Upper lobe of left lung (tissue), 6 donors: Measurements from ENCODE around the gene LUZP1. TPM values are rescaled to one million over a fixed set of nuclear protein-coding genes. Genes with fewer than 3 reads are reported as not detected.
"Not testable (repeated sequence)": the region's sequence is repeated elsewhere in the genome, so short reads cannot be mapped to it uniquely, and the experiment has no call there.

Experiments used
- ATAC-seq, 2 donors: fragments of 200-7000 bp; cut with Tn5 transposase; one replicate each; pipeline ENCODE4 v1.9.1; 2022; ENCODE audit warnings: mild to moderate bottlenecking in 2 of 2, moderate library complexity in 2 of 2; ENCODE audit not compliant: low FRiP score in 2 of 2
- DNase-seq, 2 donors: peaks; one replicate each; pipeline ENCODE4 v3.0.0-alpha.2; 2019 to 2020
- H3K27ac ChIP-seq, 4 donors: fragments of 200-600 bp; sonication (generic); one replicate each; pipeline ENCODE4 v1.5.1; 2016 to 2019
- H3K27me3 ChIP-seq, 4 donors: fragments of 200-600 bp; sonication (generic); one replicate each; pipeline ENCODE4 v1.5.1; 2017 to 2019
- H3K36me3 ChIP-seq, 4 donors: fragments of 200-600 bp; sonication (generic); one replicate each; pipeline ENCODE4 v1.5.1; 2016 to 2019
- H3K4me1 ChIP-seq, 4 donors: fragments of 200-600 bp; sonication (generic); one replicate each; pipeline ENCODE4 v1.5.1; 2018 to 2019
- H3K4me3 ChIP-seq, 4 donors: fragments of 200-600 bp; sonication (generic); one replicate each; pipeline ENCODE4 v1.5.1; 2017 to 2019; ENCODE audit warnings: mild to moderate bottlenecking in 2 of 4, moderate library complexity in 1 of 4
- H3K9me3 ChIP-seq, 4 donors: fragments of 200-600 bp; sonication (generic); one replicate each; pipeline ENCODE4 v1.5.1; 2018 to 2019
- CTCF ChIP-seq, 6 experiments: fragments of 450-650 bp in 4 of 6; fragments of 200-600 bp in 2 of 6; sonication (generic) in 2 of 6; IDR thresholded peaks; one replicate each; pipeline ENCODE4 v1.5.1; 2016 to 2019; ENCODE audit warnings: antibody characterized with exemption in 6 of 6
- EP300 ChIP-seq, 4 donors: sonication (generic); formaldehyde crosslinking; IDR thresholded peaks; one replicate each; pipeline ENCODE4 v1.5.1; 2017; ENCODE audit warnings: antibody characterized with exemption in 4 of 4, control low read depth in 2 of 4
- POLR2A ChIP-seq, 4 donors: fragments of 450-650 bp; IDR thresholded peaks; one replicate each; pipeline ENCODE4 v1.5.1; 2016 to 2017; ENCODE audit warnings: antibody characterized with exemption in 4 of 4, mild to moderate bottlenecking in 2 of 4
- POLR2AphosphoS5 ChIP-seq, 2 donors: sonication (generic); formaldehyde crosslinking; IDR thresholded peaks; one replicate each; pipeline ENCODE4 v1.5.1; 2017; ENCODE audit warnings: antibody characterized with exemption in 2 of 2
- WGBS, 2 donors: methylation state at CpG; one replicate each; pipeline ENCODE4 v1.1.5; 2017 to 2018; 5-methylcytosine and 5-hydroxymethylcytosine counted together
- total RNA-seq, 6 donors: library from RNA; depleted of rRNA in 4 of 6; stranded (reverse); fragments of >200 nt in 4 of 6; gene quantifications; one replicate each; pipeline versions ENCODE4 v1.1.0 to v1.2.1, GENCODE V29; 2016 to 2021
- donor health status: DM: no; HTN: no; CAD: no; lungs with moderate emphysema.
- donor health status: DM: no; HTN: yes; CAD: no; lungs with severe emphysema.

LUZP1 gene
- total RNA-seq, 6 donors from 2014 or later, result 12.6 to 33.0 (median 21.2) TPM

GRCh38 chr1:23210351-23210785 lies 41.7 kb upstream of the LUZP1 start:
- Histone ChIP-seq H3K4me3 (no peak overlapping the region), H3K9me3 (no peaks in the 10 kb centered on the region), H3K27ac (no peak overlapping the region), H3K36me3 (no peaks in the 10 kb centered on the region), H3K4me1 (no peaks in the 10 kb centered on the region), H3K27me3 (peaks cover 0 to under 1% (median 0%) of the 10 kb centered on the region in 4 donors)
- no peak for ATAC-seq
- 39 to 56% methylated on average over 2 to 6 of the region's 6 CpGs for WGBS, 2 donors
- DNase-seq, result no peak
- TF ChIP-seq CTCF (IDR thresholded peaks at IDR 0.05), result no peak

GRCh38 chr1:23209770-23210169 lies 41.1 kb upstream of the LUZP1 start:
- WGBS, 2 donors, result 68 to 70% methylated on average over 4 of the region's 4 CpGs
- Histone ChIP-seq H3K4me1 (no peaks in the 10 kb centered on the region), H3K27ac (no peak overlapping the region), H3K4me3 (no peak overlapping the region), H3K36me3 (no peaks in the 10 kb centered on the region), H3K27me3 (no peaks in the 10 kb centered on the region), H3K9me3 (no peaks in the 10 kb centered on the region)
- TF ChIP-seq POLR2AphosphoS5 (IDR thresholded peaks at IDR 0.05) (no peak), EP300 (IDR thresholded peaks at IDR 0.05) (no peak), CTCF (IDR thresholded peaks at IDR 0.05) (no peak), POLR2A (IDR thresholded peaks at IDR 0.05) (no peak)
- ATAC-seq (no peak), DNase-seq (no peak)

GRCh38 chr1:23208527-23208926 lies 39.9 kb upstream of the LUZP1 start:
- TF ChIP-seq POLR2AphosphoS5 (IDR thresholded peaks at IDR 0.05) (no peak), CTCF (IDR thresholded peaks at IDR 0.05) (no peak), EP300 (IDR thresholded peaks at IDR 0.05) (no peak), POLR2A (IDR thresholded peaks at IDR 0.05) (no peak)
- Histone ChIP-seq H3K27ac (no peak overlapping the region), H3K9me3 (no peaks in the 10 kb centered on the region), H3K4me3 (no peak overlapping the region), H3K27me3 (no peaks in the 10 kb centered on the region), H3K36me3 (no peaks in the 10 kb centered on the region), H3K4me1 (no peaks in the 10 kb centered on the region)
- WGBS, 2 donors, result 91 to 94% methylated on average over 2 of the region's 2 CpGs
- DNase-seq, result no peak
- ATAC-seq, result no peak

- not testable (repeated sequence) for ATAC-seq, DNase-seq, H3K27ac ChIP-seq, H3K9me3 ChIP-seq, H3K4me3 ChIP-seq, H3K27me3 ChIP-seq, H3K36me3 ChIP-seq, H3K4me1 ChIP-seq
- WGBS, 2 donors, result 90 to 94% methylated on average over 8 of the region's 8 CpGs
Observed at GRCh38 chr1:23207733-23208132, 39.1 kb upstream of the LUZP1 start.

GRCh38 chr1:23202263-23202749 lies 33.6 kb upstream of the LUZP1 start:
- 63 to 68% methylated on average over 3 of the region's 3 CpGs for WGBS, 2 donors
- Histone ChIP-seq H3K4me3 (no peak overlapping the region), H3K27me3 (no peaks in the 10 kb centered on the region), H3K27ac (no peak overlapping the region), H3K36me3 (no peaks in the 10 kb centered on the region), H3K4me1 (no peaks in the 10 kb centered on the region), H3K9me3 (no peaks in the 10 kb centered on the region)
- no peak for TF ChIP-seq CTCF (IDR thresholded peaks at IDR 0.05)
- no peak for TF ChIP-seq POLR2A (IDR thresholded peaks at IDR 0.05)
- no peak for TF ChIP-seq EP300 (IDR thresholded peaks at IDR 0.05)
- no peak for ATAC-seq
- DNase-seq, result no peak
